HL-60/S4 treated with retinoic acid at 250 ng/mL for 4 days and 3 days (cell line): ENCODE data around the gene B3GALNT1.

Source experiments
- in situ Hi-C: fragments of 300-500 bp; cut with MboI; formaldehyde crosslinking; loops from 2 replicates; pipeline ENCODE4 v1.7.0; 2022; ENCODE audit warnings: low sequenced_read_pairs

Gene B3GALNT1

DNA sequence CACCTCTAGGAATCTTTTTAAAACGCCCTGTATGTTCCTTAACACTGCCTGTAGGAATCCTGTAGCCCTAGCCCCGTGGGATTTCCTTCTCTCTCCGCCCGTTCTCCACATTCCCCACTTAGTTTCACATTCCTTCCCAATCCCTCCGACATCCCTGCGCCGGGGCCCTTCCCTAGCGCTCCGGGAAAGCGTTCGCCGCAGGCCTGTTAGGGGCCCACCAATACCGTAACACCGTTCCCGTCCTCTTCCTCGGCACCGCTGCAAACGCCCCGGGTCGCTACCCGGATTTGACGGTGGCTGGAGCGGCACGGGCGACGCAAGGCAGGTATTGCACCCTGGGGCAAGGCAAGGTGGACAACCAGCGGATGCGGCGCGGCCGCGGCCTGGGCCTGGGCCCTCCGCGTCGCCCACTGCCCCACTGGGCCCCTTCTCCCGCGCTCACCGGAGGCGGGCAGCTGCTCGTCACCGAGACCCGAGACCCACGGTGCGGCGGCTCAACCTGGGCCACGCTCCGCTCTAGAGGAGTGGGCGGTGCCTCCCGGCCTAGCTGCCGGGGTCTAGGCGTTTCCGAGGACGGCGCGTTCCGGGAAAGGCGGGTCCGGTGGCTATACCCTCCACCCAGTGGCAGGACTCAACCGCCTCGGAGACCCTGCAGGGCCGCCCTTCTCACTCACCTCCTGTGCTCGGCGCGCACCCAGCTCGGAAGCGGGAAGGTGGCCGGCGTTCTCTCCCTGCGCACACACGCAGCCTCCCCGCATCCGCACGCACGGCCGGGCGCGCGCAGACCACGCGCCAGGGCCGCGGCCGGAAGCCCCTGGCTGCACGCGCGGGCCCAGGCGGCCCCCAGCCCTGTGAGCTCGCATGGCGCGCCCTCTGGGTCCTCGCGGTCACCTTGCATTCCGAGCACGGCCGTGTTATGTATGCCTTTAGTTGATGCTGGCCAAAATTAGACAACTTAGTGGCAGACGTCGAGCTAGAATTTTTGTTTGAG lies at the start of gene B3GALNT1:
Gene B3GALNT1, minus strand, starts transcription at position 789 of the 991 bp plus-strand sequence. CDS start 18,595 bp downstream, outside the sequence.
- in situ Hi-C loops = no loop called here

GRCh38 chr3:161153480-161153879 lies 48.3 kb upstream of the B3GALNT1 start:
- in situ Hi-C loops = no loop called here

DNA sequence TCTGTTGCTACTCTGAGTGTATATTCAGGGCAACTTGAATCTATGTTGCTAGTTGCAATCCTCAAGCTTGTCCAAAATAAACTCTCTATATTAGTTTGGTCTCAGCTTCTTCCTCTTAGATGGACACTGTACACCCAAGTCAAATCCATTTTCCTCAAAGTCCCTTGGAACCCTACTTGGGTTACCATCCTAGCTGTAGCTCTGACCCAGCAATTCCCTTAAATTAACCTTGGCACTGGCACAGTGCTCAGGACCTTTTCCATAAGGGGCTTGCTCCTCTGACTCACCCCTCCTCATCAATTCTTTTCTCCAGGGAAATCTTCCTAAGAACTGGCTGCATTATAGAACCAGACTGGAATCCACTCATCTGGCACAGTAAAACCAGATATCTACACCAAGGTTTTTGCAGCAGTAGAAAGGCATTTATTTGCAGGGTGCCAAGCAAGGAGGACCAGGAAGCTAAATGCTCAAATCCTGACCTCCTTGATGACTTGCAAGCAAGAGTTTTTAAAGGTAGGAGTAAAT lies 44.9 kb upstream of the B3GALNT1 start:
- in situ Hi-C loops = no loop called here

DNA sequence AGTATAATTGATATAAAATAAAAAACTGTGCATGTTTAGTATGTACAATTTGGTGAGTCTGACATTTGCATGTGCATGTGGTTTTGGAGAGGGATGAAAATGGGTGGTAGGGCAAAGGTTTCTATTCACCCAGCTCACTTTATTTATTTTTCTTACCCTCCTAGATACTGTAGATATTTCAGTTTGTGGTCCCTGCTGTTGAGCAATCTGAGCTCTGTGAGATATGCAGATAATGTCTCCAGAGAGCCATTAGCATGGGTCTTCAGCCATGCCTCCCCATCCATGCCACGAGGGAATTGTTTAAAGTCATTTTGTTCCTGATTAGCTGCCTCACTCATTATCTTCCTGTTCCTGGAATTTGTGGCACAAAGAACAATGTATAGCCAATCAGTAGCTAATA lies 44.4 kb upstream of the B3GALNT1 start:
- in situ Hi-C loops = no loop called here

DNA sequence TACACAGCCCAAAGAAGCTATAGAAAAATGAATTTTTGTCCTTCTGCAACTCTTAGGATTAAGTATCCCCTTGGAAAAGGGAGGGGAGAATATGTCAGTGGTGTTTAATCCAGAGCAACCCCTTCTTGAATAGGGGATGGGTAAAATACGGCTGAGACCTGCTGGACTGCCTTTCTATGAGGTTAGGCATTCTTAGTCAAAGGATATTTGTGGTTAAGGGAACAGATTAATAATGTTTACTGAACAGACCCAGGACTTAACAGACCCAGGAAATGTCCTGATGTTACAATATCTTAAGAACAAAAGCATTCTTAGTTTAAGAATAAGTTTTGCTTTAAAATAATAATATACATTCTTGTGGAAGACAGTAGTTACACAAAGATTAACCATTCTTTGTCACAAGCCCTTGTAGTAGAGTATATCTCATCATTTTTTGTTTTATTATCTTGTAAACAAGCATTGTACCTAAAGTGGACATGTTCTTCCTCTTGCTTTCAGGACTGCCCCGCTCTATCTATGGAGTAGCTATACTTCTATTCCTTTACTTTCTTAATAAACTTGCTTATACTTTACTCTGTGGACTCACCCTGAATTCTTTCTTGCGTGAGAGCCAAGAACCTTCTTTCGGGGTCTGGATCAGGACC lies 43.8 kb upstream of the B3GALNT1 start:
- in situ Hi-C loops = no loop called here

DNA sequence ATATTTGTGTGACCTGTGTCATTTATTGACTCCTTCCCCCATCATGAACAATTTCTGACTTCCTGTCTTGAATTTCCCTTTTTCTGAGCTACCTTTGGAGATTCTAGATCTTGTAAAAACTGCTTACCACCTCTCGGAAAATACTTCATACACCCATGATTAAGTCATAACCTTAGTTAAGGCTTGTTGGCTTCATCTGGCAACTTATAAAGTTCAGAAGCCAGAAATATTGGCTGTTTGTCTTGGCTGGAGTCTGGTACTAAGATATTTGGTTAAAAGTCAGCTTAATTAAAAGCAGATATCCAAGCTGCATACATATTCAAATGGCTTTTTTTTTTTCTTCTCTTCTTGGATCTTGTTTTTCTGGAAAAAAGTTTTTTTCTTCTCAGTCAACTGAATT lies 37.3 kb upstream of the B3GALNT1 start:
- in situ Hi-C loops = no loop called here

- in situ Hi-C loops = no loop called here
Observed at GRCh38 chr3:161139686-161140085, 34.5 kb upstream of the B3GALNT1 start.

GRCh38 chr3:161137260-161137659 lies 32.1 kb upstream of the B3GALNT1 start:
- in situ Hi-C loops = no loop called here

- in situ Hi-C loops = no loop called here
Observed at GRCh38 chr3:161132391-161132790, 27.2 kb upstream of the B3GALNT1 start.

DNA sequence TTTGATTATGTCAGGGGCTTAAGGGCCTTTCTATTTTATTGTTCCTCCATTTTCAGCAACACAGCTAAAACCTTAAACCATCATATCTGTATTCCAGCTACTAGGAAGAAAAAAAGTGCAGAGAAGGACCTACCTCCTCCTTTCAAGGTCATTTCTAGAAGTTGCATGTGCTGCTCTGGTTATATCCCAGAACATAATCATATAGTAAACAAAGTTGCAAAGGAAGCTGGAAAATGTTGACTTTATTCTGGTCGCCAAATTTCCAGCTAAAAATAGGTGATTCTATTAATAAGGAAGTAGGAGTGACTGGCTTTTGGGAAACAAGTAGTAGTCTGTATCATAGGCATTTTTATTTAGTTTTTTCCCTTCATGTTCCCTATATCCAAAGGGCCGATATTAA lies 21.3 kb upstream of the B3GALNT1 start:
- in situ Hi-C loops = no loop called here

GRCh38 chr3:161117646-161118045 lies 12.5 kb upstream of the B3GALNT1 start:
- in situ Hi-C loops = no loop called here

DNA sequence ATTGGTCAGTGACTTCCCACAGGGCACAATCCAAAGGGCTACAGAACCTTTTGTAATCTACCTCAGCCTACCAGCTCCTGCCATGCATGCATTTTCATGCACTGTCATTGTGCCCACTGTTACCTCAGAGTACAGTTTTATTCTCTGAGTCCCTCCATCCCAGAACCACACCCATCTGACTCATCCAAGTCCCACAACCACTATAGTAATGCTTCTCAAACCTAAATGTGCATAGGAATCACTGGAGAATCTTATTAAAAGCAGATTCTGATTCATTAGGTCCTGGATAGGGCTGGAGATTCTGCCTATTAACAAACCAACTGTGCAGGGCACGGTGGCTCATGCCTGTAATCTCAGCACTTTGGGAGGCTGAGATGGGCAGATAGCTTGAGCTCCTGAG lies 3.7 kb upstream of the B3GALNT1 start:
- in situ Hi-C loops = no loop called here

DNA sequence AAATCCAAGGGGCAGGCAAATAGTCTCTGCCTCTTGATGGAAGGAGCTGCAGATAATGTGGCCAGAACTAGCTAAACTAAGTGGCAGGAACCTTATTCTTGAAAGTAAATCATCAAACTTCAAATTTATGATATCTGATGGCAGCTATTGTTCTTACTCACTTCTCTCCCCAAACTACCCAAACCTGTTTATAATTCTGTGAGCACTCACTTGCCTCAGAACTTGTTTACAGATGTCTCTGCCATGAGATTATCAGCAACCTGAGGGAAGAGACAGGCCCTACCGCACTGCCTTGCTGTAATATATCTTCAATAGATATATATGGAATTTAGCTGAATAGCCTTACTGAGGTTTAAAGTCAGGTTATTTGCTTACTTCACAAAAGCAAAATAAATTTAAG lies 2.2 kb upstream of the B3GALNT1 start:
- in situ Hi-C loops = no loop called here

GRCh38 chr3:161103776-161104385 lies 1.3 kb downstream of the B3GALNT1 start:
- in situ Hi-C loops = no loop called here

- in situ Hi-C loops = no loop called here
Observed at GRCh38 chr3:161101609-161102008, 3.5 kb downstream of the B3GALNT1 start.

GRCh38 chr3:161100994-161101393 lies 4.2 kb downstream of the B3GALNT1 start:
- in situ Hi-C loops = no loop called here

- in situ Hi-C loops = no loop called here
Observed at GRCh38 chr3:161096771-161097367, 8.3 kb downstream of the B3GALNT1 start.

DNA sequence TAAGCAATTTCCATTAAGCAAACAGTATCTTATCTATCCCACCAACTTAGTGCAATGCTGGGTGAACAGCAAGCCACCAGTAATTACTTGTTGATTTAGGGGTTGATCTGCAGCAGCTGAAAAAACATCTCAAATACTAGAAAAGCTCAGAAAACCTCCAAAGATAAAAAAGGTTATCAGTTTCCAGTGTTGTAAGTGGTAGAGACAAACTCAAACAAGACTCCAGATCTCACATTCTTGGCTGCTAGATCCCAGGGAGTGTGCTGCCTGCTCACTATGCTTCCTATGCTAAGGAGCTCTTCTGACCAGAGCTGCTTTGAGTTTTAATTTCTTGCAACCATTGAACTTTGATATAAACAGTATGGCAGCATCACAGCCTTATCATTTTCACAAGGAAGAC lies 11.3 kb downstream of the B3GALNT1 start:
- in situ Hi-C loops = no loop called here

- in situ Hi-C loops = no loop called here
Observed at GRCh38 chr3:161084277-161084676, 20.9 kb downstream of the B3GALNT1 start.

- in situ Hi-C loops = no loop called here
Observed at GRCh38 chr3:161083131-161083530, 22.0 kb downstream of the B3GALNT1 start.

DNA sequence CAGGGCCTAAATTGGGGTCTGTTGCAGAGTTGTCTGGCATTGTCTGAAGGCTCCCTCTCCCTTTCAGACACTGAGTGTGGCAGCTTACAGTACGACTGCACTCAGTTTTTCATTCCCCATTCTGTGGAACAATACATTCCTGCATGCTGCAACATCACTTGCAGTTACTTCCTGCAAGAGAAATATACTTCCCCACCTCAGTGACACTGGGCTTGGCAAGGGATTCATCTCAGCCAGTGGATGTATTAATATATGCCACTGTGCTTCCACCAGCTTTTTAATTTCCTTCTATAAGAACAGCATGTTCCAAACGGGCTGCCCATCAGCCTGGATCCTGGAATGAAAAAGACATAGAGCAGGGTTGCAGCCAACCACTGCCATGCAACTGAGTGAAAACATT lies 23.1 kb downstream of the B3GALNT1 start:
- in situ Hi-C loops = no loop called here
